Fibroblast of skin of back (primary cell): ENCODE results near the gene PPM1N.

Experiments used
- DNase-seq: peaks from one replicate; pipeline ENCODE4 v3.0.0-alpha.2; 2013

Gene PPM1N

DNA sequence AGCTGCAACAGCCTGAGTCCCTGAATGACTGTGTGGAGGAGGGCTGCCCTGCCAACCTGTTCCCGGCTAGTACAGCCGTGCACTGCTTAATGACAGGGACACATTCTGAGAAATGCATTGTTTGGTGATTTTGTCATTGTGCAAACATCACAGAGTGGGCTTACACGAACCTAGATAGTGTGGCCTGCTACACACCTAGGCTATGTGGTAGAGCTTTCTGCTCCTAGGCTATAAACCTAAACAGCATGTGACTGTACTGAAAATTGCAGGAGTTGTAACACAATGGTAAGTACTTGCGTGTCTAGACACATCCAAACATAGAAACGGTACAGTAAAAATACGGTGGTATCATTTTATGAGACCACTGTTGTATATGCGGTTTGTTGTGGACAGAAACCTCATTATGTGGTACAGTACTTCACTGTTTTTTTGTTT is 44.0 kb downstream of the PPM1N start:
- DNase-seq: no peak

DNA sequence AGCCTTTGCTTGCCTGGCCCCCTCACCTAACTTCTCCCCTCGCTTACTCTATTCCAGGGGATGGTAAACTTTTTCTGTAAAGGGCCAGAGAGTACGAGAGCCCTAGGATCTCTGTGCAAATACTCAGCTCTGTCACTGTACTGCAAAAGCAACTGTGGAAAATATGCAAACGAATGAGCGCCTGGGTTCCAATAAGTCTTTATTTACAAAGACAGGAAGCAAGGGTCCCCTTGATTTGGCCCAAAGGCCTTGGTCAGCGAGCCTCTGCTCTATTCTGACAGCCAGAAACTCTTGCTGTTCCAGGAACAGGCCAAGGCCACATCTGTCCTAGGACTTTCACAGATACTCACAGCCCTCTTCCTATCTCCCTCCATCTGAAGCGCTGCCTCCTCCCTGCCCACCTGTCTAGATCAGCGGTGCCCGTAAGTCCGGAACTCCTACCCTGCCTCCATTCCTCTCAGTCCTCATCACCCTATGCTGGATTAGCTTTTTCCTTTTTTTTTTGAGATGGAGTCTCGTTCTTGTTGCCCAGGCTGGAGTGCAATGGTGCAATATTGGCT is 49.0 kb downstream of the PPM1N start:
- no peak for DNase-seq

DNA sequence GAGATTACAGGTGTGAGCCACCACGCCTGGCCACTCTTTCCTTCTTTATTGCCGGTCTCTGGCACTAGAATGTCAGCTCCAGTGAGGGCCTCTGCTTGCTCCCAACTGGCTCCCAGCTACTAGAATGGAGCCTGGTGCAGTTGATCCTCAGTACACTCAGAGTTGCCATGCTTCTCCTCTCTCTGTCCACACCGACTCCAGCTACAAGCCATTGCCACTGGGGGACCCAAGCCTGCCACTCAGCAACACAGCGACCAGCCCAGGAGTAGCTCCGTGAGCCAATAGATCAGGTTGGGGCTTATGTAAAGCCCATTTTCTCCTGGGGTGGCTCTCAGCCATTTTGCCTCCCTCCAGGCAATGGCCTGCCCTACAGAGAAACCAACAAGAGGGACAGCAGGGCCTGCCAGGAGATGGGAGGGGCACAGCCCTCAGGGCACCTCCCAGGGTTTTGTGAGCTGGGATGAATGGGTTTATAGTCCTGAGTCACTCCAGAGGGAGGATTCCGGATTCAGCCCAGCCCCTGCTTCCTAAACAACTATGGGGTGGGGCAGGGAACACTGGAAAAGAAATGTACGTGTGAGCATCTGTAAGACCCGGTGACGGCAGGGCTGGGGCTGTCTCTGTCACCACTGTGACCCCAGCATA is 49.8 kb downstream of the PPM1N start:
- peak; percentile 64 for DNase-seq
